K562 (cell line): ENCODE results near the gene SLC22A4. TPM values are rescaled to one million over a fixed set of nuclear protein-coding genes. Genes with fewer than 3 reads are reported as not detected.

ENCODE experiments used
- BCL6 ChIP-seq: fragments of 250-450 bp; sonication (Bioruptor Pico); IDR thresholded peaks from 2 replicates; pipeline ENCODE4 v1.4.0; 2020
- CCAR2 ChIP-seq: fragments of 200-400 bp; formaldehyde crosslinking; IDR thresholded peaks from 2 replicates; pipeline ENCODE4 v1.6.1; 2017; ENCODE audit warnings: mild to moderate bottlenecking, low read depth, low read length
- CREB3L1 ChIP-seq: fragments of 450-650 bp; IDR thresholded peaks from 2 replicates; pipeline ENCODE4 v1.6.1; 2014; ENCODE audit warnings: low read depth, mild to moderate bottlenecking, moderate library complexity, borderline replicate concordance
- E2F5 ChIP-seq: sonication (generic); formaldehyde crosslinking; IDR thresholded peaks from 2 replicates; pipeline ENCODE4 v1.8.0; 2022; ENCODE audit warnings: mild to moderate bottlenecking, missing genetic modification reagents
- FOSL1 ChIP-seq: fragments of 200-800 bp; sonication (Bioruptor generic); conservative IDR thresholded peaks from 2 replicates; pipeline ENCODE4 v1.6.1; 2016; ENCODE audit warnings: missing genetic modification characterization, missing compliant biosample characterization
- FOXO4 ChIP-seq: fragments of 450-650 bp; formaldehyde crosslinking; IDR thresholded peaks from 2 replicates; pipeline ENCODE4 v1.4.0; 2020; ENCODE audit warnings: mild to moderate bottlenecking, moderate library complexity
- GABPB1 ChIP-seq: sonication (generic); formaldehyde crosslinking; IDR thresholded peaks from 2 replicates; pipeline ENCODE4 v1.8.0; 2022; ENCODE audit warnings: mild to moderate bottlenecking, missing genetic modification reagents
- KAT7 ChIP-seq: sonication (generic); formaldehyde crosslinking; IDR thresholded peaks from 2 replicates; pipeline ENCODE4 v1.8.0; 2022; ENCODE audit warnings: missing genetic modification reagents, mild to moderate bottlenecking, borderline replicate concordance
- MCM2 ChIP-seq: fragments of 450-650 bp; IDR thresholded peaks from 2 replicates; pipeline ENCODE4 v1.6.1; 2017; ENCODE audit warnings: low read depth, mild to moderate bottlenecking
- MCM5 ChIP-seq: fragments of 450-650 bp; IDR thresholded peaks from 2 replicates; pipeline ENCODE4 v1.6.1; 2016; ENCODE audit warnings: low read depth
- NFE2L1 ChIP-seq: fragments of 450-650 bp; IDR thresholded peaks from 2 replicates; pipeline ENCODE4 v1.6.1; 2016; ENCODE audit warnings: missing genetic modification characterization, low read depth, mild to moderate bottlenecking, missing compliant biosample characterization, moderate library complexity, borderline replicate concordance
- PCBP2 ChIP-seq: fragments of 200-400 bp; formaldehyde crosslinking; IDR thresholded peaks from 2 replicates; pipeline ENCODE4 v1.6.1; 2018; ENCODE audit warnings: low read length, low read depth, mild to moderate bottlenecking, moderate library complexity; ENCODE audit not compliant: poor library complexity, severe bottlenecking
- POLR2AphosphoS2 ChIP-seq: IDR thresholded peaks from 2 replicates; pipeline ENCODE4 v1.6.1; 2012; ENCODE audit warnings: low read length, improper control_type of control experiment
- PYGO2 ChIP-seq: fragments of 450-650 bp; IDR thresholded peaks from 2 replicates; pipeline ENCODE4 v1.6.1; 2016; ENCODE audit warnings: mild to moderate bottlenecking, missing genetic modification characterization, moderate library complexity, missing compliant biosample characterization
- SMAD1 ChIP-seq: fragments of 150-350 bp; IDR thresholded peaks from 2 replicates; pipeline ENCODE4 v1.6.1; 2014; ENCODE audit warnings: low read length, low read depth; ENCODE audit not compliant: partially characterized antibody
- THRB ChIP-seq: fragments of 450-650 bp; formaldehyde crosslinking; conservative IDR thresholded peaks from 2 replicates; pipeline ENCODE4 v1.4.0; 2022; ENCODE audit warnings: mild to moderate bottlenecking, missing genetic modification characterization
- TRIM28 ChIP-seq: fragments of 450-650 bp; IDR thresholded peaks from 2 replicates; pipeline ENCODE4 v1.6.1; 2017
- ZBTB1 ChIP-seq: sonication (generic); formaldehyde crosslinking; IDR thresholded peaks from 2 replicates; pipeline ENCODE4 v1.8.1; 2023; ENCODE audit warnings: missing genetic modification reagents, low read depth, mild to moderate bottlenecking, borderline replicate concordance
- ZBTB2 ChIP-seq: fragments of 450-650 bp; IDR thresholded peaks from 2 replicates; pipeline ENCODE4 v1.6.1; 2016; ENCODE audit warnings: antibody characterized with exemption
- ZNF12 ChIP-seq: sonication (generic); formaldehyde crosslinking; IDR thresholded peaks from 2 replicates; pipeline ENCODE4 v1.4.0; 2020; ENCODE audit warnings: mild to moderate bottlenecking, missing genetic modification reagents
- ZNF395 ChIP-seq: fragments of 200-800 bp; sonication (Bioruptor generic); IDR thresholded peaks from 2 replicates; pipeline ENCODE4 v1.6.1; 2017; ENCODE audit warnings: missing genetic modification characterization, missing compliant biosample characterization
- ZNF785 ChIP-seq: fragments of 250-450 bp; sonication (Bioruptor Pico); IDR thresholded peaks from 2 replicates; pipeline ENCODE4 v1.4.0; 2020; ENCODE audit warnings: mild to moderate bottlenecking
- polyA plus RNA-seq, 8 experiments: library from polyadenylated mRNA; depleted of rRNA in 4 of 8; stranded (reverse) in 5 of 8; unstranded in 3 of 8; fragments of >200 nt; fragmentation: Nextera tagmentation in 2 of 8; fragmentation: Illumina TruSeq in 1 of 8; extraction: Ambion mirVana in 2 of 8; extraction: Trizol in 1 of 8; gene quantifications; 2 replicates each; pipeline versions ENCODE4 v1.2.1 to v1.2.3, GENCODE V29; 2011 to 2014; ENCODE audit warnings: inconsistent platforms in 1 of 8, missing spikeins in 1 of 8
- total RNA-seq, 7 experiments: library from RNA; depleted of rRNA in 6 of 7; stranded (reverse); fragments of >200 nt in 6 of 7; fragmentation: Illumina TruSeq in 2 of 7; extraction: Trizol in 2 of 7; gene quantifications; 2 replicates each; pipeline versions ENCODE4 v1.2.1 to v1.2.3, GENCODE V29; 2011 to 2021; ENCODE audit warnings: low replicate concordance in 1 of 7

The SLC22A4 gene
- total and polyA plus RNA-seq, 9 of the 15 experiments (the other 6 are each of a cell fraction or from before 2014, with no cell fraction given): 2.7 to 9.5 (median 6.2) TPM

GRCh38 chr5:132313961-132314432, 19.8 kb downstream of the SLC22A4 start (continued):
- TF ChIP-seq THRB (CRISPR knock-in tag) (no peak), PCBP2 (no peak), GABPB1 (CRISPR knock-in tag) (no peak), PYGO2 (tag) (no peak), ZNF395 (CRISPR knock-in tag) (no peak), ZBTB2 (peak; percentile 49; the same call in 1 of the 2 replicates), POLR2AphosphoS2 (no peak), MCM5 (no peak), MCM2 (no peak), FOSL1 (no peak), FOXO4 (CRISPR knock-in tag) (no peak), ZNF785 (CRISPR knock-in tag) (no peak), BCL6 (CRISPR knock-in tag) (no peak), CCAR2 (no peak), TRIM28 (0 out of 2 replicates have a peak, but pooled peaks have one; percentile 18), E2F5 (CRISPR knock-in tag) (no peak), SMAD1 (peak; percentile 57), KAT7 (CRISPR knock-in tag) (no peak), ZBTB1 (CRISPR knock-in tag) (no peak), CREB3L1 (no peak), ZNF12 (no peak), NFE2L1 (tag) (no peak)
